Testis (tissue), 2 donors: ENCODE results near the gene NTMT1.

Experiments used
- CTCF ChIP-seq, 3 experiments: fragments of 450-650 bp in 2 of 3; fragments of 200-600 bp in 1 of 3; sonication (generic) in 1 of 3; IDR thresholded peaks; one replicate each; pipeline ENCODE4 v1.5.1; 2016 to 2019; ENCODE audit warnings: antibody characterized with exemption in 3 of 3, mild to moderate bottlenecking in 2 of 3, moderate library complexity in 1 of 3
- POLR2A ChIP-seq: fragments of 450-650 bp; IDR thresholded peaks from one replicate; pipeline ENCODE4 v1.6.1; 2017; ENCODE audit warnings: antibody characterized with exemption, mild to moderate bottlenecking, moderate library complexity

GRCh38 chr9:129656795-129657390 is 30.9 kb downstream of the NTMT1 start:
- TF ChIP-seq CTCF (IDR thresholded peaks at IDR 0.05) (no peak), POLR2A (no peak)
